Lung (tissue), 5 donors: ENCODE measurements around the gene OR2A25. TPM values are rescaled to one million over a fixed set of nuclear protein-coding genes. Genes with fewer than 3 reads are reported as not detected.

ENCODE experiments used
- polyA plus RNA-seq, 2 donors: library from polyadenylated mRNA; stranded (reverse); fragments of 200-250 nt; gene quantifications; one replicate each; pipeline ENCODE4 v1.2.1, GENCODE V29; 2013
- small RNA-seq: library from RNA; depleted of rRNA; stranded (forward); fragments of <200 nt; gene quantifications from one replicate; pipeline ENCODE3, GENCODE V24; 2014; ENCODE audit warnings: low replicate concordance
- total RNA-seq, 2 donors: library from RNA; depleted of rRNA in 1 of 2; stranded (reverse); fragments of >200 nt in 1 of 2; gene quantifications; one replicate each; pipeline ENCODE4 v1.2.1, GENCODE V29; 2014 to 2021
- donor health status: Bipolar disorder and iron deficiency.
- donor health status: healthy.
- donor health status: DM: yes; HTN: yes; CAD: no.

Gene OR2A25
- total and polyA plus RNA-seq, 4 donors, result not detected

Small RNAs within 50 kb of the gene (small RNA-seq; reads per million reads assigned to genes)
- not detected for gene OR2A41P

Other genes with a start within 250 kb of the OR2A25 start
- gene TCAF1, start 167.6 kb upstream of the OR2A25 start, total RNA-seq, result 10 to 100 TPM; 37.1 to 65.8 TPM
- gene TCAF1, start 167.6 kb upstream of the OR2A25 start, polyA plus RNA-seq, result 10 to 100 TPM; 10.1 to 12.2 TPM
- gene OR2F2, start 134.6 kb upstream of the OR2A25 start, total RNA-seq, result not detected
- gene OR2F2, start 134.6 kb upstream of the OR2A25 start, polyA plus RNA-seq, result not detected
- not detected for gene OR2F1, start 115.0 kb upstream of the OR2A25 start, total RNA-seq
- not detected for gene OR2F1, start 115.0 kb upstream of the OR2A25 start, polyA plus RNA-seq
- gene OR6B1, start 69.5 kb upstream of the OR2A25 start, total RNA-seq, result not detected
- not detected for gene OR6B1, start 69.5 kb upstream of the OR2A25 start, polyA plus RNA-seq
- not detected for gene OR2A5, start 20.9 kb upstream of the OR2A25 start, total RNA-seq
- not detected for gene OR2A5, start 20.9 kb upstream of the OR2A25 start, polyA plus RNA-seq
- under 1 TPM in 1 of 2 donors, not detected in 1; 0.06 TPM for gene OR2A12, start 16.5 kb downstream of the OR2A25 start, total RNA-seq
- not detected for gene OR2A12, start 16.5 kb downstream of the OR2A25 start, polyA plus RNA-seq
- gene OR2A2, start 39.8 kb downstream of the OR2A25 start, total RNA-seq, result not detected
- not detected for gene OR2A2, start 39.8 kb downstream of the OR2A25 start, polyA plus RNA-seq
- gene OR2A14, start 53.4 kb downstream of the OR2A25 start, total RNA-seq, result not detected
- not detected for gene OR2A14, start 53.4 kb downstream of the OR2A25 start, polyA plus RNA-seq
- 1 to 10 TPM; 4.4 to 8.2 TPM for gene CTAGE4, start 113.7 kb downstream of the OR2A25 start, total RNA-seq
- gene CTAGE4, start 113.7 kb downstream of the OR2A25 start, polyA plus RNA-seq, result 1 to 10 TPM in 1 of 2 donors, under 1 TPM in 1; 0.16 to 4.3 TPM
- 10 to 100 TPM in 1 of 2 donors, 1 to 10 TPM in 1; 9.0 to 10.8 TPM for gene ARHGEF35, start 126.0 kb downstream of the OR2A25 start, total RNA-seq
- 10 to 100 TPM in 1 of 2 donors, 1 to 10 TPM in 1; 8.4 to 12.4 TPM for gene ARHGEF35, start 126.0 kb downstream of the OR2A25 start, polyA plus RNA-seq
- under 1 TPM in 1 of 2 donors, not detected in 1; 0.26 TPM for gene OR2A42, start 169.8 kb downstream of the OR2A25 start, total RNA-seq
- under 1 TPM; 0.02 to 0.04 TPM for gene OR2A42, start 169.8 kb downstream of the OR2A25 start, polyA plus RNA-seq
- 10 to 100 TPM in 1 of 2 donors, 1 to 10 TPM in 1; 6.5 to 19.5 TPM for gene OR2A7, start 195.0 kb downstream of the OR2A25 start, total RNA-seq
- gene OR2A7, start 195.0 kb downstream of the OR2A25 start, polyA plus RNA-seq, result 1 to 10 TPM; 1.3 to 2.0 TPM
- 1 to 10 TPM in 1 of 2 donors, under 1 TPM in 1; 0.92 to 2.4 TPM for gene CTAGE8, start 199.5 kb downstream of the OR2A25 start, total RNA-seq
- gene CTAGE8, start 199.5 kb downstream of the OR2A25 start, polyA plus RNA-seq, result under 1 TPM in 1 of 2 donors, not detected in 1; 0.76 TPM
- gene OR2A1, start 242.6 kb downstream of the OR2A25 start, total RNA-seq, result not detected
- under 1 TPM; 0.18 to 0.23 TPM for gene OR2A1, start 242.6 kb downstream of the OR2A25 start, polyA plus RNA-seq